ENCODE results near the gene ADM5. TPM values are rescaled to one million over a fixed set of nuclear protein-coding genes. Genes with fewer than 3 reads are reported as not detected.

The ADM5 gene
- polyA plus RNA-seq, 1 of the 3 experiments (the other 2 are of a cell fraction): 1.3 TPM

DNA sequence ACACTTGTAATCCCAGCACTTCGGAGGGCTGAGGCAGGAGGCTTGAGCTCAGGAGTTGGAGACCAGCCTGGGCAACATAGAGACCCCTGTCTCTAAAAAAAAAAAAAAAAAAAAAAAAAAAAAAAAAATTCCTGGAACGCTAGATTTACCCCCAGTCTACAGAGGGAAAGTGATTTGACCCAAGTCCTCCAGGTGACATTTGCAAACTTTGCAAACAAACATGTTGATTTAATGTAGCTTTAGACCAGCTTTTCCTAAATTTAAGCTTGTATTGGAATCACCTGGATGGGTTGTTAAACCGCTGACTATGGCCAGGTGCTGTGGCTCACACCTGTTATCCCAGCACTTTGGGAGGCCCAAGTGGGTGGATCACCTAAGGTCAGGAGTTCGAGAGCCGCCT, 10.0 kb downstream of the ADM5 start:
- Histone ChIP-seq H3F3A (replicated peaks; ENCODE audit: insufficient read depth) (no peaks in the 10 kb centered on the region), H3K79me2 (ENCODE audit: insufficient read depth) (no peaks in the 10 kb centered on the region), H3K4me3 (ENCODE audit: low read depth in 2 of 2, low read length in 1 of 2) (no peak overlapping the region), H2AFZ (ENCODE audit: low read depth) (no peak overlapping the region), H3K9ac (no peak overlapping the region), H3K4me1 (ENCODE audit: control insufficient read depth in 1 of 2, insufficient read depth in 2 of 2, low read depth in 1 of 2, low read length in 1 of 2) (no peaks in the 10 kb centered on the region), H3K4me2 (no peak overlapping the region), H3K9me2 (no peaks in the 10 kb centered on the region), H3K36me3 (replicated peaks in 1 of 2; ENCODE audit: control insufficient read depth in 1 of 2, insufficient read depth in 2 of 2, low read length in 1 of 2) (peaks cover 6 to 28% of the 10 kb centered on the region in 2 experiments), H3K27ac (ENCODE audit: low read depth in 2 of 2, low read length in 1 of 2) (no peak overlapping the region), H3K9me3 (no peaks in the 10 kb centered on the region), H3K27me3 (ENCODE audit: insufficient read depth) (no peaks in the 10 kb centered on the region), H4K20me1 (ENCODE audit: insufficient read depth) (no peaks in the 10 kb centered on the region)
- 93% methylated on average over 5 of the region's 5 CpGs for WGBS (ENCODE audit: low lambda C conversion rate)
- no peak for DNase-seq
- POLR2A ChIA-PET: interaction anchor here (1.4 kb wide), 1 partner anchor 13 kb away, joined by 3 read pairs; no protein-coding TSS in a partner anchor
- TF ChIP-seq GABPA (IDR thresholded peaks at IDR 0.05; ENCODE audit: low read depth): no peak
- TF ChIP-seq, protein P1, sequence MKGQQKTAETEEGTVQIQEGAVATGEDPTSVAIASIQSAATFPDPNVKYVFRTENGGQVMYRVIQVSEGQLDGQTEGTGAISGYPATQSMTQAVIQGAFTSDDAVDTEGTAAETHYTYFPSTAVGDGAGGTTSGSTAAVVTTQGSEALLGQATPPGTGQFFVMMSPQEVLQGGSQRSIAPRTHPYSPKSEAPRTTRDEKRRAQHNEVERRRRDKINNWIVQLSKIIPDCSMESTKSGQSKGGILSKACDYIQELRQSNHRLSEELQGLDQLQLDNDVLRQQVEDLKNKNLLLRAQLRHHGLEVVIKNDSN (IDR thresholded peaks at IDR 0.05; ENCODE audit: borderline replicate concordance, low read depth): no peak
- CTCF ChIA-PET: interaction anchor here (0.9 to 2.4 kb wide), 3 partner anchors 10 to 21 kb away, joined by 3 to 8 read pairs (median 4); partner anchors contain the start of gene ADM5

DNA sequence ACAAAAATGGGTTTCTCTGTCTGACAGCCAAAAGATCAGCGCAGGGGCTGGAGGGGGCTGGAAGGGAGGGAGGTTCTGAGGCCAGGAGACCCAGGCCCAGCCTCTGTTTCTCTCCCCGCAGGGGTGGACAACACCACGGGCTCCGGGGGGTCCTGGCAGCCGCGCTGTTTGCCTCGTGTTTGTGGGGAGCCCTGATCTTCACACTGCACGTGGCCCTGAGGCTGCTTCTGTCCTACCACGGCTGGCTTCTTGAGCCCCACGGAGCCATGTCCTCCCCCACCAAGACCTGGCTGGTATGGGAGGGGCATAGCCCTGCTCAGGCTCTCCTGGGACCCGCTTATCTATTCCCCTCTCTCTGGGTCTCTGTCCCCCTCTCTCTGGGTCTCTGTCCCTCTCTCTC, 11.2 kb downstream of the ADM5 start:
- Histone ChIP-seq H3K27me3 (ENCODE audit: insufficient read depth) (no peaks in the 10 kb centered on the region), H3K4me2 (no peak overlapping the region), H3K36me3 (replicated peaks in 1 of 2; ENCODE audit: control insufficient read depth in 1 of 2, insufficient read depth in 2 of 2, low read length in 1 of 2) (peaks cover 15 to 26% of the 10 kb centered on the region in 2 experiments), H2AFZ (ENCODE audit: low read depth) (no peak overlapping the region), H3K27ac (ENCODE audit: low read depth in 2 of 2, low read length in 1 of 2) (no peak overlapping the region), H3K9ac (no peak overlapping the region), H3K4me1 (ENCODE audit: control insufficient read depth in 1 of 2, insufficient read depth in 2 of 2, low read depth in 1 of 2, low read length in 1 of 2) (no peaks in the 10 kb centered on the region), H4K20me1 (ENCODE audit: insufficient read depth) (no peaks in the 10 kb centered on the region), H3F3A (replicated peaks; ENCODE audit: insufficient read depth) (no peaks in the 10 kb centered on the region), H3K79me2 (ENCODE audit: insufficient read depth) (no peaks in the 10 kb centered on the region), H3K4me3 (ENCODE audit: low read depth in 2 of 2, low read length in 1 of 2) (no peak overlapping the region), H3K9me2 (no peaks in the 10 kb centered on the region), H3K9me3 (no peaks in the 10 kb centered on the region)
- WGBS (ENCODE audit: low lambda C conversion rate): 81% methylated on average over 2 of the region's 11 CpGs
- ChIA-PET POLR2A (interaction anchor here (1.4 kb wide), 1 partner anchor 12 kb away, joined by 3 read pairs; no protein-coding TSS in a partner anchor), CTCF (interaction anchor here (0.9 to 2.4 kb wide), 3 partner anchors 11 to 22 kb away, joined by 3 to 8 read pairs (median 4); partner anchors contain the start of gene ADM5)
- no peak for DNase-seq
- TF ChIP-seq, protein P2, sequence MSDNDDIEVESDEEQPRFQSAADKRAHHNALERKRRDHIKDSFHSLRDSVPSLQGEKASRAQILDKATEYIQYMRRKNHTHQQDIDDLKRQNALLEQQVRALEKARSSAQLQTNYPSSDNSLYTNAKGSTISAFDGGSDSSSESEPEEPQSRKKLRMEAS (IDR thresholded peaks at IDR 0.05; ENCODE audit: low read depth): no peak
- TF ChIP-seq FOSL2 (IDR thresholded peaks at IDR 0.05; ENCODE audit: borderline replicate concordance, low read depth): no peak
- TF ChIP-seq MXI1 (IDR thresholded peaks at IDR 0.05; ENCODE audit: low read depth, low read length): no peak
- TF ChIP-seq NFIC (IDR thresholded peaks at IDR 0.05; ENCODE audit: borderline replicate concordance): no peak
- TF ChIP-seq TCF12 (IDR thresholded peaks at IDR 0.05): no peak
- TF ChIP-seq MEF2A (IDR thresholded peaks at IDR 0.05; ENCODE audit: borderline replicate concordance, low read depth): no peak
- TF ChIP-seq POLR2AphosphoS5 (IDR thresholded peaks at IDR 0.05; ENCODE audit: low read depth, low read length): no peak
- no peak for TF ChIP-seq CHD2 (IDR thresholded peaks at IDR 0.05; ENCODE audit: low read length, partially characterized antibody)
- TF ChIP-seq FOXJ3 (CRISPR knock-in tag; IDR thresholded peaks at IDR 0.05): no peak
- TF ChIP-seq, protein P3, sequence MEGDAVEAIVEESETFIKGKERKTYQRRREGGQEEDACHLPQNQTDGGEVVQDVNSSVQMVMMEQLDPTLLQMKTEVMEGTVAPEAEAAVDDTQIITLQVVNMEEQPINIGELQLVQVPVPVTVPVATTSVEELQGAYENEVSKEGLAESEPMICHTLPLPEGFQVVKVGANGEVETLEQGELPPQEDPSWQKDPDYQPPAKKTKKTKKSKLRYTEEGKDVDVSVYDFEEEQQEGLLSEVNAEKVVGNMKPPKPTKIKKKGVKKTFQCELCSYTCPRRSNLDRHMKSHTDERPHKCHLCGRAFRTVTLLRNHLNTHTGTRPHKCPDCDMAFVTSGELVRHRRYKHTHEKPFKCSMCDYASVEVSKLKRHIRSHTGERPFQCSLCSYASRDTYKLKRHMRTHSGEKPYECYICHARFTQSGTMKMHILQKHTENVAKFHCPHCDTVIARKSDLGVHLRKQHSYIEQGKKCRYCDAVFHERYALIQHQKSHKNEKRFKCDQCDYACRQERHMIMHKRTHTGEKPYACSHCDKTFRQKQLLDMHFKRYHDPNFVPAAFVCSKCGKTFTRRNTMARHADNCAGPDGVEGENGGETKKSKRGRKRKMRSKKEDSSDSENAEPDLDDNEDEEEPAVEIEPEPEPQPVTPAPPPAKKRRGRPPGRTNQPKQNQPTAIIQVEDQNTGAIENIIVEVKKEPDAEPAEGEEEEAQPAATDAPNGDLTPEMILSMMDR (IDR thresholded peaks at IDR 0.05): no peak
- TF ChIP-seq SMC3 (IDR thresholded peaks at IDR 0.05; ENCODE audit: low read depth, low read length): no peak
- TF ChIP-seq JUND (IDR thresholded peaks at IDR 0.05): no peak
